Muscle layer of colon (tissue), 2 donors: Measurements from ENCODE around the gene CUX1.

Experiments
- H3K27ac ChIP-seq: one replicate; pipeline ENCODE4 v1.7.0; 2013; ENCODE audit warnings: low read depth, mild to moderate bottlenecking, low read length, moderate library complexity
- H3K27me3 ChIP-seq, 2 donors: one replicate each; pipeline ENCODE4 v1.7.0; 2013; ENCODE audit warnings: low read length in 2 of 2, mild to moderate bottlenecking in 2 of 2; ENCODE audit not compliant: insufficient read depth in 2 of 2, control insufficient read depth in 1 of 2
- H3K36me3 ChIP-seq: one replicate; pipeline ENCODE4 v1.7.0; 2013; ENCODE audit warnings: mild to moderate bottlenecking, low read length; ENCODE audit not compliant: insufficient read depth
- H3K4me1 ChIP-seq: one replicate; pipeline ENCODE4 v1.7.0; 2013; ENCODE audit warnings: mild to moderate bottlenecking, low read length; ENCODE audit not compliant: insufficient read depth
- H3K4me3 ChIP-seq, 2 donors: one replicate each; pipeline ENCODE4 v1.7.0; 2013; ENCODE audit warnings: low read length in 2 of 2, low read depth in 1 of 2, mild to moderate bottlenecking in 1 of 2, moderate library complexity in 1 of 2
- H3K9ac ChIP-seq: one replicate; pipeline ENCODE4 v1.7.0; 2013; ENCODE audit warnings: low read length
- H3K9me3 ChIP-seq: one replicate; pipeline ENCODE4 v1.7.0; 2013; ENCODE audit warnings: mild to moderate bottlenecking, low read length
- donor health status: abdominal sarcoma.
- donor health status: Adenocarcinoma of cecum.

The CUX1 gene

GRCh38 chr7:101964680-101965452 is 147.4 kb downstream of the CUX1 start:
- H3K27me3 ChIP-seq: no peaks in the 10 kb centered on the region
- no peaks in the 10 kb centered on the region for H3K9me3 ChIP-seq
- no peak overlapping the region for H3K27ac ChIP-seq
- no peaks in the 10 kb centered on the region for H3K36me3 ChIP-seq
- H3K9ac ChIP-seq: no peak overlapping the region
- H3K4me3 ChIP-seq: no peak overlapping the region
- H3K4me1 ChIP-seq: peaks cover 25% of the 10 kb centered on the region

GRCh38 chr7:101968720-101969466 is 151.5 kb downstream of the CUX1 start:
- Histone ChIP-seq H3K4me1 (no peaks in the 10 kb centered on the region), H3K4me3 (no peak overlapping the region), H3K9ac (no peak overlapping the region), H3K27me3 (no peaks in the 10 kb centered on the region), H3K27ac (no peak overlapping the region), H3K36me3 (peaks cover 6% of the 10 kb centered on the region), H3K9me3 (no peaks in the 10 kb centered on the region)

- no peak overlapping the region for H3K9ac ChIP-seq
- no peak overlapping the region for H3K4me3 ChIP-seq
- H3K36me3 ChIP-seq: peaks cover 6% of the 10 kb centered on the region
- H3K4me1 ChIP-seq: no peaks in the 10 kb centered on the region
- H3K27ac ChIP-seq: no peak overlapping the region
- no peaks in the 10 kb centered on the region for H3K9me3 ChIP-seq
- no peaks in the 10 kb centered on the region for H3K27me3 ChIP-seq
These were observed 152.7 kb downstream of the CUX1 start for GRCh38 chr7:101969997-101970585.

GRCh38 chr7:101970801-101971200 is 153.4 kb downstream of the CUX1 start:
- H3K4me3 ChIP-seq: no peak overlapping the region
- no peaks in the 10 kb centered on the region for H3K4me1 ChIP-seq
- H3K36me3 ChIP-seq: peaks cover 6% of the 10 kb centered on the region
- H3K27ac ChIP-seq: no peak overlapping the region
- H3K27me3 ChIP-seq: no peaks in the 10 kb centered on the region
- H3K9ac ChIP-seq: no peak overlapping the region
- H3K9me3 ChIP-seq: no peaks in the 10 kb centered on the region

GRCh38 chr7:101971457-101971856 is 154.0 kb downstream of the CUX1 start:
- Histone ChIP-seq H3K36me3 (peaks cover 6% of the 10 kb centered on the region), H3K27me3 (no peaks in the 10 kb centered on the region), H3K9me3 (no peaks in the 10 kb centered on the region)

GRCh38 chr7:101972627-101973026 is 155.2 kb downstream of the CUX1 start:
- Histone ChIP-seq H3K9ac (no peak overlapping the region), H3K27ac (no peak overlapping the region)

More at GRCh38 chr7:101971457-101971856, 154.0 kb downstream of the CUX1 start:
- H3K27ac ChIP-seq: no peak overlapping the region
- no peak overlapping the region for H3K9ac ChIP-seq
- H3K4me3 ChIP-seq: no peak overlapping the region
- no peaks in the 10 kb centered on the region for H3K4me1 ChIP-seq

GRCh38 chr7:101973130-101973529 is 155.7 kb downstream of the CUX1 start:
- Histone ChIP-seq H3K9ac (no peak overlapping the region), H3K4me3 (no peak overlapping the region), H3K27me3 (no peaks in the 10 kb centered on the region), H3K9me3 (no peaks in the 10 kb centered on the region), H3K4me1 (no peaks in the 10 kb centered on the region), H3K36me3 (peaks cover 6% of the 10 kb centered on the region), H3K27ac (no peak overlapping the region)

More at GRCh38 chr7:101972627-101973026, 155.2 kb downstream of the CUX1 start:
- H3K4me3 ChIP-seq: no peak overlapping the region
- H3K36me3 ChIP-seq: peaks cover 6% of the 10 kb centered on the region
- no peaks in the 10 kb centered on the region for H3K27me3 ChIP-seq
- no peaks in the 10 kb centered on the region for H3K9me3 ChIP-seq
- no peaks in the 10 kb centered on the region for H3K4me1 ChIP-seq

GRCh38 chr7:101974393-101974792 is 157.0 kb downstream of the CUX1 start:
- Histone ChIP-seq H3K36me3 (peaks cover 6% of the 10 kb centered on the region), H3K4me3 (no peak overlapping the region), H3K27ac (no peak overlapping the region), H3K4me1 (no peaks in the 10 kb centered on the region), H3K9me3 (no peaks in the 10 kb centered on the region), H3K27me3 (no peaks in the 10 kb centered on the region), H3K9ac (no peak overlapping the region)

GRCh38 chr7:101975046-101975445 is 157.6 kb downstream of the CUX1 start:
- no peaks in the 10 kb centered on the region for H3K9me3 ChIP-seq
- H3K4me1 ChIP-seq: no peaks in the 10 kb centered on the region
- peaks cover 6% of the 10 kb centered on the region for H3K36me3 ChIP-seq
- no peak overlapping the region for H3K4me3 ChIP-seq
- no peak overlapping the region for H3K27ac ChIP-seq
- H3K27me3 ChIP-seq: no peaks in the 10 kb centered on the region
- H3K9ac ChIP-seq: no peak overlapping the region

GRCh38 chr7:101976411-101976810 is 159.0 kb downstream of the CUX1 start:
- H3K4me3 ChIP-seq: no peak overlapping the region
- H3K27ac ChIP-seq: no peak overlapping the region
- H3K9ac ChIP-seq: no peak overlapping the region
- no peaks in the 10 kb centered on the region for H3K9me3 ChIP-seq
- peaks cover 6% of the 10 kb centered on the region for H3K36me3 ChIP-seq
- H3K27me3 ChIP-seq: no peaks in the 10 kb centered on the region
- no peaks in the 10 kb centered on the region for H3K4me1 ChIP-seq

GRCh38 chr7:101977249-101977648 is 159.8 kb downstream of the CUX1 start:
- no peaks in the 10 kb centered on the region for H3K9me3 ChIP-seq
- no peak overlapping the region for H3K4me3 ChIP-seq
- no peaks in the 10 kb centered on the region for H3K27me3 ChIP-seq
- H3K27ac ChIP-seq: no peak overlapping the region
- no peak overlapping the region for H3K9ac ChIP-seq
- peaks cover 6% of the 10 kb centered on the region for H3K36me3 ChIP-seq
- no peaks in the 10 kb centered on the region for H3K4me1 ChIP-seq
